ENCODE results near the gene SCML1. TPM values are rescaled to one million over a fixed set of nuclear protein-coding genes. Genes with fewer than 3 reads are reported as not detected.
A peak's percentile ranks its signal among the peaks of the same experiment; 100 is the strongest.

Gene SCML1
- total RNA-seq, 1 donor from 2014 or later = 5.1 TPM

- Histone ChIP-seq H3K79me2 (ENCODE audit: insufficient read depth, low read length) (no peaks in the 10 kb centered on the region), H3K4me3 (ENCODE audit: insufficient read depth, low read depth, low read length) (no peak overlapping the region), H3K27me3 (ENCODE audit: insufficient read depth, low read length) (no peaks in the 10 kb centered on the region), H3K36me3 (ENCODE audit: insufficient read depth, low read length) (no peaks in the 10 kb centered on the region), H3K27ac (ENCODE audit: low read depth, low read length) (no peak overlapping the region), H3K9me3 (ENCODE audit: insufficient read depth, low read depth, low read length) (no peaks in the 10 kb centered on the region), H2AFZ (ENCODE audit: low read depth, low read length) (no peak overlapping the region), H3K4me2 (ENCODE audit: low read length) (no peak overlapping the region), H3K4me1 (ENCODE audit: insufficient read depth, low read length) (no peaks in the 10 kb centered on the region), H4K20me1 (ENCODE audit: insufficient read depth, low read length) (no peaks in the 10 kb centered on the region), H3K9ac (ENCODE audit: low read length) (no peak overlapping the region)
- no peaks in the 10 kb centered on the region for H3K4me1 Mint-ChIP-seq (ENCODE audit: low read depth, unreplicated experiment)
- H3K27ac Mint-ChIP-seq (ENCODE audit: unreplicated experiment) = no peak overlapping the region
- H3K27me3 Mint-ChIP-seq (ENCODE audit: low read depth, unreplicated experiment) = no peaks in the 10 kb centered on the region
- peak; percentile 26 for FAIRE-seq
- no peak for TF ChIP-seq EZH2 (IDR thresholded peaks at IDR 0.05; ENCODE audit: insufficient read depth, low read length)
- TF ChIP-seq CTCF (IDR thresholded peaks at IDR 0.05; ENCODE audit: insufficient read depth, low read depth, low read length) = no peak
- no peak overlapping the region for H3K4me3 Mint-ChIP-seq (ENCODE audit: unreplicated experiment)
- DNase-seq (ENCODE audit: low read depth) = no peak
- no peaks in the 10 kb centered on the region for H3K36me3 Mint-ChIP-seq (ENCODE audit: low read depth, unreplicated experiment)
- no peaks in the 10 kb centered on the region for H3K9me3 Mint-ChIP-seq (ENCODE audit: unreplicated experiment)
These were observed 32.5 kb downstream of the SCML1 start for GRCh38 chrX:17769701-17770269.

- no peaks in the 10 kb centered on the region for H3K79me2 ChIP-seq (ENCODE audit: insufficient read depth, low read length)
- no peak overlapping the region for H3K4me3 Mint-ChIP-seq (ENCODE audit: unreplicated experiment)
- H3K4me2 ChIP-seq (ENCODE audit: low read length) = no peak overlapping the region
- H3K36me3 ChIP-seq (ENCODE audit: insufficient read depth, low read length) = no peaks in the 10 kb centered on the region
- no peaks in the 10 kb centered on the region for H3K36me3 Mint-ChIP-seq (ENCODE audit: low read depth, unreplicated experiment)
- no peak overlapping the region for H3K27ac Mint-ChIP-seq (ENCODE audit: unreplicated experiment)
- no peaks in the 10 kb centered on the region for H3K9me3 ChIP-seq (ENCODE audit: insufficient read depth, low read depth, low read length)
- FAIRE-seq (peak; percentile 66), DNase-seq (ENCODE audit: low read depth) (no peak)
- H3K27me3 Mint-ChIP-seq (ENCODE audit: low read depth, unreplicated experiment) = peaks cover 8% of the 10 kb centered on the region
- no peak overlapping the region for H3K4me3 ChIP-seq (ENCODE audit: insufficient read depth, low read depth, low read length)
- no peak overlapping the region for H3K27ac ChIP-seq (ENCODE audit: low read depth, low read length)
- H3K4me1 ChIP-seq (ENCODE audit: insufficient read depth, low read length) = no peaks in the 10 kb centered on the region
- TF ChIP-seq CTCF (IDR thresholded peaks at IDR 0.05; ENCODE audit: insufficient read depth, low read depth, low read length) (no peak), EZH2 (IDR thresholded peaks at IDR 0.05; ENCODE audit: insufficient read depth, low read length) (no peak)
- no peaks in the 10 kb centered on the region for H4K20me1 ChIP-seq (ENCODE audit: insufficient read depth, low read length)
- H3K27me3 ChIP-seq (ENCODE audit: insufficient read depth, low read length) = no peaks in the 10 kb centered on the region
- H3K4me1 Mint-ChIP-seq (ENCODE audit: low read depth, unreplicated experiment) = no peaks in the 10 kb centered on the region
- no peak overlapping the region for H2AFZ ChIP-seq (ENCODE audit: low read depth, low read length)
- no peak overlapping the region for H3K9ac ChIP-seq (ENCODE audit: low read length)
- H3K9me3 Mint-ChIP-seq (ENCODE audit: unreplicated experiment) = no peaks in the 10 kb centered on the region
These were observed 36.1 kb downstream of the SCML1 start for GRCh38 chrX:17773221-17773876.

GRCh38 chrX:17774053-17774452, 36.8 kb downstream of the SCML1 start:
- H3K79me2 ChIP-seq (ENCODE audit: insufficient read depth, low read length) = no peaks in the 10 kb centered on the region
- no peaks in the 10 kb centered on the region for H3K36me3 Mint-ChIP-seq (ENCODE audit: low read depth, unreplicated experiment)
- no peak overlapping the region for H2AFZ ChIP-seq (ENCODE audit: low read depth, low read length)
- no peaks in the 10 kb centered on the region for H3K4me1 ChIP-seq (ENCODE audit: insufficient read depth, low read length)
- H3K4me3 ChIP-seq (ENCODE audit: insufficient read depth, low read depth, low read length) = no peak overlapping the region
- H3K4me2 ChIP-seq (ENCODE audit: low read length) = no peak overlapping the region
- H3K9me3 Mint-ChIP-seq (ENCODE audit: unreplicated experiment) = no peaks in the 10 kb centered on the region
- H3K36me3 ChIP-seq (ENCODE audit: insufficient read depth, low read length) = no peaks in the 10 kb centered on the region
- no peaks in the 10 kb centered on the region for H4K20me1 ChIP-seq (ENCODE audit: insufficient read depth, low read length)
- H3K9me3 ChIP-seq (ENCODE audit: insufficient read depth, low read depth, low read length) = no peaks in the 10 kb centered on the region
- no peaks in the 10 kb centered on the region for H3K4me1 Mint-ChIP-seq (ENCODE audit: low read depth, unreplicated experiment)
- no peak overlapping the region for H3K27ac ChIP-seq (ENCODE audit: low read depth, low read length)
- FAIRE-seq (peak; percentile 69), DNase-seq (ENCODE audit: low read depth) (no peak)
- peaks cover 8% of the 10 kb centered on the region for H3K27me3 Mint-ChIP-seq (ENCODE audit: low read depth, unreplicated experiment)
- TF ChIP-seq CTCF (IDR thresholded peaks at IDR 0.05; ENCODE audit: insufficient read depth, low read depth, low read length) = no peak
- no peak for TF ChIP-seq EZH2 (IDR thresholded peaks at IDR 0.05; ENCODE audit: insufficient read depth, low read length)
- no peak overlapping the region for H3K9ac ChIP-seq (ENCODE audit: low read length)
- no peak overlapping the region for H3K27ac Mint-ChIP-seq (ENCODE audit: unreplicated experiment)
- no peak overlapping the region for H3K4me3 Mint-ChIP-seq (ENCODE audit: unreplicated experiment)
- H3K27me3 ChIP-seq (ENCODE audit: insufficient read depth, low read length) = no peaks in the 10 kb centered on the region

Data from astrocyte (in vitro differentiated cells and primary cell).